HEK293T (cell line): ENCODE results near the gene TSPYL2.

ENCODE experiments used
- BHLHE40 ChIP-seq: fragments of 450-650 bp; IDR thresholded peaks from 2 replicates; pipeline ENCODE4 v1.6.1; 2016; ENCODE audit warnings: mild to moderate bottlenecking, moderate library complexity, borderline replicate concordance
- CTBP1 ChIP-seq: fragments of 450-650 bp; IDR thresholded peaks from 2 replicates; pipeline ENCODE4 v1.6.1; 2016; ENCODE audit warnings: borderline replicate concordance
- FOXA1 ChIP-seq: fragments of 450-650 bp; IDR thresholded peaks from 2 replicates; pipeline ENCODE4 v1.6.1; 2016; ENCODE audit warnings: mild to moderate bottlenecking
- HDGF ChIP-seq: fragments of 450-650 bp; IDR thresholded peaks from 2 replicates; pipeline ENCODE4 v1.6.1; 2017; ENCODE audit warnings: antibody characterized with exemption, borderline replicate concordance
- LEF1 ChIP-seq: fragments of 450-650 bp; IDR thresholded peaks from 2 replicates; pipeline ENCODE4 v1.6.1; 2017; ENCODE audit warnings: mild to moderate bottlenecking, borderline replicate concordance
- SP1 ChIP-seq: fragments of 450-650 bp; IDR thresholded peaks from 2 replicates; pipeline ENCODE4 v1.6.1; 2017
- SUZ12 ChIP-seq: fragments of 450-650 bp; IDR thresholded peaks from 2 replicates; pipeline ENCODE4 v1.6.1; 2016; ENCODE audit warnings: mild to moderate bottlenecking
- TARDBP ChIP-seq: fragments of 450-650 bp; IDR thresholded peaks from 2 replicates; pipeline ENCODE4 v1.6.1; 2016
- ZNF384 ChIP-seq: fragments of 450-650 bp; IDR thresholded peaks from 2 replicates; pipeline ENCODE4 v1.6.1; 2016
- TF ChIP-seq, protein P1 (sequence below): fragments of 450-650 bp; IDR thresholded peaks from 2 replicates; pipeline ENCODE4 v1.6.1; 2016

DNA sequence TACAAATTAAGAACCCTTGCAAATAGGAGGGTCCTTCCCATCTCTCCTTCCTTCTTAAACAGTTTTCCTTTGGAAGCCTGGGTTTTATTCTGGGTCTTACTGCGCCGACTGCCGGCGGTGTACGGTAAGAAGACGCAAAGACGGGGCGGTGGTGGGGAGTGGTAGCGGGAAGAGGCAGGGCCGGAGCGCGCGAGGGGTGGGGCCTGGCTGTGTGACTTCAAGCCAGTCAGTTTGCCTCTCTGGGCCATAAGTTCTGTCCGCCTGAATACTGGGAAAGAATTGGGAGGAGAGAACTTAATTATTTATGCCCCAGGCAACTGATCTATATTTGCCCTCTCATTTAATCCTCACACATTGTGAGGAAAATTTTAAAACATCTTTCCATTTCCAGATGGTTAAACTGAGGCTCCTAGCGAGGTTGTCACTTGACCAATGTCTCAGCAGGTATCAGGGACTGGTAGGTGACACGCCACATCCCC is 11.0 kb downstream of the TSPYL2 start:
- TF ChIP-seq FOXA1, result no peak
- no peak for TF ChIP-seq LEF1
- no peak for TF ChIP-seq CTBP1
- no peak for TF ChIP-seq SP1
- TF ChIP-seq BHLHE40, result no peak
- TF ChIP-seq HDGF, result no peak
- TF ChIP-seq, protein P1, sequence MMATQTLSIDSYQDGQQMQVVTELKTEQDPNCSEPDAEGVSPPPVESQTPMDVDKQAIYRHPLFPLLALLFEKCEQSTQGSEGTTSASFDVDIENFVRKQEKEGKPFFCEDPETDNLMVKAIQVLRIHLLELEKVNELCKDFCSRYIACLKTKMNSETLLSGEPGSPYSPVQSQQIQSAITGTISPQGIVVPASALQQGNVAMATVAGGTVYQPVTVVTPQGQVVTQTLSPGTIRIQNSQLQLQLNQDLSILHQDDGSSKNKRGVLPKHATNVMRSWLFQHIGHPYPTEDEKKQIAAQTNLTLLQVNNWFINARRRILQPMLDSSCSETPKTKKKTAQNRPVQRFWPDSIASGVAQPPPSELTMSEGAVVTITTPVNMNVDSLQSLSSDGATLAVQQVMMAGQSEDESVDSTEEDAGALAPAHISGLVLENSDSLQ, result no peak
- no peak for TF ChIP-seq SUZ12
- no peak for TF ChIP-seq TARDBP
- TF ChIP-seq ZNF384, result no peak
